ENCODE data around the gene MDH1.

The MDH1 gene

GRCh38 chr2:63545023-63545422 is 43.7 kb upstream of the MDH1 start:
- Histone ChIP-seq H3K4me3 (ENCODE audit: low read depth, low read length, poor library complexity, severe bottlenecking) (no peak overlapping the region), H3K79me2 (ENCODE audit: insufficient read depth, low read length) (0 out of 2 replicates have a peak, but pooled peaks cover 4% of the 10 kb centered on the region), H3K9ac (ENCODE audit: low read length) (no peak overlapping the region), H3K4me2 (ENCODE audit: low read length) (no peak overlapping the region), H2AFZ (ENCODE audit: low read length) (no peak overlapping the region), H4K20me1 (ENCODE audit: insufficient read depth, low read length) (no peaks in the 10 kb centered on the region), H3K4me1 (ENCODE audit: insufficient read depth, low read length, severe bottlenecking) (no peaks in the 10 kb centered on the region), H3K9me3 (ENCODE audit: low read length) (no peaks in the 10 kb centered on the region), H3F3A (ENCODE audit: insufficient read depth, low read length) (no peaks in the 10 kb centered on the region), H3K27ac (ENCODE audit: low read depth, low read length, poor library complexity, severe bottlenecking) (no peak overlapping the region), H3K27me3 (ENCODE audit: insufficient read depth, low read length) (no peaks in the 10 kb centered on the region), H3K36me3 (ENCODE audit: insufficient read depth, low read length) (no peaks in the 10 kb centered on the region), H3K9me2 (ENCODE audit: low read depth, low read length) (no peaks in the 10 kb centered on the region)
- TF ChIP-seq EZH2 (IDR thresholded peaks at IDR 0.05; ENCODE audit: borderline replicate concordance, low read length) (no peak), CTCF (IDR thresholded peaks at IDR 0.05; ENCODE audit: low read length) (no peak)

- Histone ChIP-seq H3K9me2 (ENCODE audit: low read depth, low read length) (no peaks in the 10 kb centered on the region), H3K79me2 (ENCODE audit: insufficient read depth, low read length) (no peaks in the 10 kb centered on the region), H3K9me3 (ENCODE audit: low read length) (no peaks in the 10 kb centered on the region), H2AFZ (ENCODE audit: low read length) (no peak overlapping the region), H3K36me3 (ENCODE audit: insufficient read depth, low read length) (no peaks in the 10 kb centered on the region), H4K20me1 (ENCODE audit: insufficient read depth, low read length) (no peaks in the 10 kb centered on the region), H3K4me1 (ENCODE audit: insufficient read depth, low read length, severe bottlenecking) (no peaks in the 10 kb centered on the region), H3K27me3 (ENCODE audit: insufficient read depth, low read length) (no peaks in the 10 kb centered on the region), H3K4me3 (ENCODE audit: low read depth, low read length, poor library complexity, severe bottlenecking) (no peak overlapping the region), H3K4me2 (ENCODE audit: low read length) (no peak overlapping the region), H3K27ac (ENCODE audit: low read depth, low read length, poor library complexity, severe bottlenecking) (no peak overlapping the region), H3K9ac (ENCODE audit: low read length) (no peak overlapping the region), H3F3A (ENCODE audit: insufficient read depth, low read length) (no peaks in the 10 kb centered on the region)
- TF ChIP-seq EZH2 (IDR thresholded peaks at IDR 0.05; ENCODE audit: borderline replicate concordance, low read length) = no peak
- no peak for TF ChIP-seq CTCF (IDR thresholded peaks at IDR 0.05; ENCODE audit: low read length)
These were observed 35.7 kb upstream of the MDH1 start for GRCh38 chr2:63553049-63553448.

- Histone ChIP-seq H3F3A (ENCODE audit: insufficient read depth, low read length) (no peaks in the 10 kb centered on the region), H3K79me2 (ENCODE audit: insufficient read depth, low read length) (no peaks in the 10 kb centered on the region), H3K9me3 (ENCODE audit: low read length) (no peaks in the 10 kb centered on the region), H3K4me1 (ENCODE audit: insufficient read depth, low read length, severe bottlenecking) (no peaks in the 10 kb centered on the region), H3K36me3 (ENCODE audit: insufficient read depth, low read length) (no peaks in the 10 kb centered on the region), H3K4me2 (ENCODE audit: low read length) (no peak overlapping the region), H3K4me3 (ENCODE audit: low read depth, low read length, poor library complexity, severe bottlenecking) (no peak overlapping the region), H2AFZ (ENCODE audit: low read length) (no peak overlapping the region), H3K27me3 (ENCODE audit: insufficient read depth, low read length) (no peaks in the 10 kb centered on the region), H4K20me1 (ENCODE audit: insufficient read depth, low read length) (no peaks in the 10 kb centered on the region), H3K9ac (ENCODE audit: low read length) (no peak overlapping the region), H3K27ac (ENCODE audit: low read depth, low read length, poor library complexity, severe bottlenecking) (no peak overlapping the region), H3K9me2 (ENCODE audit: low read depth, low read length) (no peaks in the 10 kb centered on the region)
- no peak for TF ChIP-seq EZH2 (IDR thresholded peaks at IDR 0.05; ENCODE audit: borderline replicate concordance, low read length)
- TF ChIP-seq CTCF (IDR thresholded peaks at IDR 0.05; ENCODE audit: low read length) = no peak
These were observed 33.5 kb upstream of the MDH1 start for GRCh38 chr2:63555299-63555698.

Measured in OCI-LY1 (cell line).